IMR-90 (cell line): ENCODE results near the gene PXT1. TPM values are rescaled to one million over a fixed set of nuclear protein-coding genes. Genes with fewer than 3 reads are reported as not detected.

Experiments used
- ATAC-seq: fragments of 200-7000 bp; cut with Tn5 transposase; 2 replicates; pipeline ENCODE4 v1.9.1; 2020; ENCODE audit warnings: low read depth, mild to moderate bottlenecking, moderate library complexity
- BruUV-seq: library from RNA; stranded (reverse); fragments of 400-500 nt; replicated peaks from 2 replicates; lab custom pipeline; 2021; lab: Mats Ljungman, UMichigan
- CTCF ChIA-PET: fragments of 300-600 bp; formaldehyde crosslinking; extraction: SDS; loops from one replicate; lab custom pipeline; 2021; ENCODE audit warnings: antibody characterized with exemption; lab: Yijun Ruan, JAX
- POLR2A ChIA-PET: fragments of 300-600 bp; sonication (Branson Sonifier 250); formaldehyde crosslinking; loops from one replicate; lab custom pipeline; 2022; ENCODE audit warnings: antibody characterized with exemption; ENCODE audit not compliant: unreplicated experiment; lab: Charles Lee
- DNase-seq: peaks from one replicate; pipeline ENCODE4 v3.0.0; 2013
- H2AFZ ChIP-seq: replicated peaks from 2 replicates; pipeline ENCODE3; 2013; ENCODE audit warnings: low read length, mild to moderate bottlenecking; ENCODE audit not compliant: poor library complexity
- H2AK5ac ChIP-seq: 2 replicates; pipeline ENCODE4 v1.6.1; 2013; ENCODE audit warnings: low read depth, low read length, inconsistent platforms
- H2AK9ac ChIP-seq: replicated peaks from 2 replicates; pipeline ENCODE3; 2013; ENCODE audit warnings: mild to moderate bottlenecking, low read depth, low read length, moderate library complexity; ENCODE audit not compliant: poor library complexity
- H2BK120ac ChIP-seq: 2 replicates; pipeline ENCODE4 v1.6.1; 2013; ENCODE audit warnings: low read depth, low read length, inconsistent platforms
- H2BK15ac ChIP-seq: 3 replicates; pipeline ENCODE4 v1.6.1; 2013; ENCODE audit warnings: low read depth, low read length, inconsistent platforms
- H2BK20ac ChIP-seq: 2 replicates; pipeline ENCODE4 v1.6.1; 2013; ENCODE audit warnings: low read depth, mild to moderate bottlenecking, inconsistent platforms, low read length, moderate library complexity
- H2BK5ac ChIP-seq: 2 replicates; pipeline ENCODE4 v1.6.1; 2013; ENCODE audit warnings: mild to moderate bottlenecking, low read depth, low read length, inconsistent platforms; ENCODE audit not compliant: poor library complexity, severe bottlenecking
- H3K14ac ChIP-seq: replicated peaks from 2 replicates; pipeline ENCODE4 v1.6.1; 2013; ENCODE audit warnings: low read depth, low read length, inconsistent platforms
- H3K18ac ChIP-seq: 2 replicates; pipeline ENCODE4 v1.6.1; 2013; ENCODE audit warnings: low read depth, low read length, control low read depth
- H3K23ac ChIP-seq: 2 replicates; pipeline ENCODE4 v1.6.1; 2013; ENCODE audit warnings: low read depth, low read length, inconsistent platforms
- H3K27ac ChIP-seq: 2 replicates; pipeline ENCODE4 v1.5.1; 2013; ENCODE audit warnings: mild to moderate bottlenecking, control low read depth, low read length; ENCODE audit not compliant: insufficient read depth
- H3K27me3 ChIP-seq: 2 replicates; pipeline ENCODE4 v1.6.1; 2013; ENCODE audit warnings: low read length; ENCODE audit not compliant: control insufficient read depth, insufficient read depth
- H3K36me3 ChIP-seq: 2 replicates; pipeline ENCODE4 v1.6.1; 2013; ENCODE audit warnings: low read length, mixed read lengths; ENCODE audit not compliant: control insufficient read depth, insufficient read depth
- H3K4ac ChIP-seq: 2 replicates; pipeline ENCODE4 v1.6.1; 2013; ENCODE audit warnings: low read depth, low read length, inconsistent platforms
- H3K4me1 ChIP-seq: 2 replicates; pipeline ENCODE4 v1.6.1; 2013; ENCODE audit warnings: low read length, mixed read lengths; ENCODE audit not compliant: control insufficient read depth, insufficient read depth
- H3K4me2 ChIP-seq: 2 replicates; pipeline ENCODE4 v1.6.1; 2013; ENCODE audit warnings: low read depth, mild to moderate bottlenecking, control low read depth, low read length, moderate library complexity
- H3K4me3 ChIP-seq: 2 replicates; pipeline ENCODE4 v1.5.1; 2013; ENCODE audit warnings: low read depth, mild to moderate bottlenecking, control low read depth, low read length, moderate library complexity; ENCODE audit not compliant: insufficient read depth
- H3K56ac ChIP-seq: 2 replicates; pipeline ENCODE4 v1.6.1; 2013; ENCODE audit warnings: low read length, inconsistent platforms; ENCODE audit not compliant: insufficient read depth; ENCODE audit errors: extremely low read depth
- H3K79me1 ChIP-seq, 2 experiments: 2 replicates each; pipeline ENCODE4 v1.6.1; 2013; ENCODE audit warnings: low read length in 2 of 2, inconsistent platforms in 1 of 2, low read depth in 1 of 2
- H3K9ac ChIP-seq: 2 replicates; pipeline ENCODE4 v1.6.1; 2013; ENCODE audit warnings: low read depth, low read length, control low read depth
- H3K9me1 ChIP-seq: 2 replicates; pipeline ENCODE4 v1.6.1; 2013; ENCODE audit warnings: low read length, inconsistent platforms; ENCODE audit not compliant: insufficient read depth
- H3K9me3 ChIP-seq: 2 replicates; pipeline ENCODE4 v1.6.1; 2013; ENCODE audit warnings: low read length; ENCODE audit not compliant: control insufficient read depth, insufficient read depth
- H4K20me1 ChIP-seq: 2 replicates; pipeline ENCODE4 v1.6.1; 2013; ENCODE audit warnings: low read length, inconsistent platforms; ENCODE audit not compliant: insufficient read depth
- H4K5ac ChIP-seq: 2 replicates; pipeline ENCODE4 v1.6.1; 2013; ENCODE audit warnings: mild to moderate bottlenecking, low read depth, low read length, control low read depth
- H4K8ac ChIP-seq, 2 experiments: 2 replicates each; pipeline ENCODE4 v1.6.1; 2013; ENCODE audit warnings: low read depth in 2 of 2, low read length in 2 of 2, control low read depth in 1 of 2, inconsistent platforms in 1 of 2
- H4K91ac ChIP-seq: 2 replicates; pipeline ENCODE4 v1.6.1; 2013; ENCODE audit warnings: low read depth, low read length, inconsistent platforms; ENCODE audit not compliant: insufficient read depth
- CEBPB ChIP-seq: IDR thresholded peaks from 2 replicates; pipeline ENCODE4 v1.6.1; 2012; ENCODE audit warnings: low read depth, low read length, improper control_type of control experiment
- CTCF ChIP-seq: conservative IDR thresholded peaks from 2 replicates; pipeline ENCODE4 v1.5.1; 2012; ENCODE audit warnings: mild to moderate bottlenecking, low read depth, low read length, improper control_type of control experiment
- ELK1 ChIP-seq: fragments of 150-350 bp; IDR thresholded peaks from 2 replicates; pipeline ENCODE4 v1.6.1; 2016; ENCODE audit warnings: low read depth, mild to moderate bottlenecking, low read length, moderate library complexity, borderline replicate concordance
- FOS ChIP-seq: fragments of 150-350 bp; IDR thresholded peaks from 2 replicates; pipeline ENCODE4 v1.6.1; 2016; ENCODE audit warnings: low read depth, low read length
- NFE2L2 ChIP-seq: fragments of 150-350 bp; IDR thresholded peaks from 2 replicates; pipeline ENCODE4 v1.6.1; 2016; ENCODE audit warnings: low read depth, mild to moderate bottlenecking, low read length
- RFX5 ChIP-seq: IDR thresholded peaks from 2 replicates; pipeline ENCODE4 v1.8.0; 2012; ENCODE audit warnings: low read depth, mild to moderate bottlenecking, low read length, moderate library complexity
- SMC3 ChIP-seq: fragments of 150-350 bp; IDR thresholded peaks from 2 replicates; pipeline ENCODE4 v1.6.1; 2016; ENCODE audit warnings: low read depth, mild to moderate bottlenecking, antibody characterized with exemption, low read length, moderate library complexity
- WGBS, 2 experiments: methylation state at CpG; one replicate each; pipeline versions ENCODE4 v1.1.5 to v1.1.7; 2013; ENCODE audit warnings: missing lambda C conversion rate in 2 of 2; ENCODE audit not compliant: insufficient read length in 1 of 2; ENCODE audit errors: extremely low coverage in 2 of 2; 5-methylcytosine and 5-hydroxymethylcytosine counted together
- dilution Hi-C: fragments of 300-500 bp; cut with HindIII; formaldehyde crosslinking; loops from one replicate; pipeline ENCODE4 v1.14.3; 2018; ENCODE audit warnings: low sequenced_read_pairs; ENCODE audit not compliant: unreplicated experiment
- in situ Hi-C: fragments of 300-500 bp; cut with MboI; formaldehyde crosslinking; loops from 3 replicates; pipeline ENCODE4 v1.14.3; 2019; ENCODE audit warnings: low sequenced_read_pairs, inconsistent platforms, mixed read lengths
- intact Hi-C: fragments of 100-400 bp; cut with micrococcal nuclease; formaldehyde crosslinking; loops from 2 replicates; pipeline ENCODE4 v1.10.0; 2022
- polyA plus RNA-seq, 3 experiments: library from polyadenylated mRNA; depleted of rRNA; stranded (reverse); fragments of >200 nt; gene quantifications; 2 replicates each; pipeline ENCODE4 v1.2.3, GENCODE V29; 2012; ENCODE audit warnings: low replicate concordance in 1 of 3
- total RNA-seq: library from RNA; depleted of rRNA; stranded (reverse); fragments of >200 nt; gene quantifications from 2 replicates; pipeline ENCODE4 v1.2.3, GENCODE V29; 2012
- TF ChIP-seq, protein P1 (sequence below): fragments of 150-350 bp; IDR thresholded peaks from 2 replicates; pipeline ENCODE4 v1.6.1; 2017; ENCODE audit warnings: mild to moderate bottlenecking, antibody characterized with exemption, low read length, low read depth

Gene PXT1
- total and polyA plus RNA-seq, 2 of the 4 experiments (the other 2 are of a cell fraction) = not detected

DNA sequence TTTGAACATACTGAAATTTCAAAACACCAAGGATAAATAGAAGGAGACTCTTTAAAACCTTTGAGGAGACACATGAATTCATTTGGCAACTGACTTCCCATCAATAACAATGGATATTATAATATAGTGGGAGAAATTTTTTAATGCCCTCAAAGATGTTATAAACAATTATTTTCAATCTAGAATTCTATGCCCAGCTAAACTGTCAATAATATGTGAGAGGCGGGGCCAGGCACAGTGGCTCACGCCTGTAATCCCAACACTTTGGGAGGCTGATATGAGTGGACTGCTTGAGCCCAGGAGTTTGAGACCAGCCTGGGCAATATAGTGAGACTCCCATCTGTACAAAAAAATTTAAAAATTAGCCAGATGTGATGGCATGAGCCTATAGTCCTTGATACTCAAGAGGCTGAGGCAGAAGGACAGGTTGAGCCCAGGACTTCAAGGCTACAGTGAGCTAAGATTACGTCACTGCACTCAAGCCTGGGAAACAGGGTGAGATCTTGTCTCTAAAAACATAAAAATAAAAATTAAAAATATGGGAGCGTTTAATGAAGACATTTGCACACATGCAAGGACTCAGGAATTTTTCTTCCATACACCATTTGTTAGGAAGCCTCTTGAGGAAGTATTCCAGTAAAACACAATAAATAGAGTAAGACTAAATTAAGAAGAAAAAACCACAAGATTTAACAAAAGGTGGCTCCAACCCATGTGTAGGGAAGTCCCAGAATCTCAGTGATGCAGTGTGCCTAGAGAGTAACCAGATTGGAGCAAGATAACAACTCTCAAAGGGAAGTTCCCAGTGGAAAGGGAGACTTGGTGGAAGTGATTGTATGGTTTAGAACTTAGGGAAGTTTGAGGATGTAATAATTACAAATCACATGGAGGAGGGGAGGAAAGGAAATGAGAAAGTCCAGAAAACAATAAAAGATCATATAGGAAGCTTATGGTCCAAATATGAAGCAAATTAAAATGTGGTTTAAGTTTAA lies 28.9 kb downstream of the PXT1 start:
- ATAC-seq = no peak
- H3K4me3 ChIP-seq = no peak overlapping the region
- H3K27me3 ChIP-seq = peaks cover 7% of the 10 kb centered on the region
- no peaks in the 10 kb centered on the region for H3K36me3 ChIP-seq
- in situ Hi-C loops (no loop called here), dilution Hi-C loops (no loop called here), intact Hi-C loops (no loop called here)
- H4K20me1 ChIP-seq = no peaks in the 10 kb centered on the region
- H2BK120ac ChIP-seq = no peak overlapping the region
- no peak overlapping the region for H3K9ac ChIP-seq
- H3K4me1 ChIP-seq = no peaks in the 10 kb centered on the region
- no peak overlapping the region for H4K5ac ChIP-seq
- H3K27ac ChIP-seq = no peak overlapping the region
- H3K23ac ChIP-seq = no peak overlapping the region
- no peak overlapping the region for H2AFZ ChIP-seq
- no peak overlapping the region for H3K4ac ChIP-seq
- no peak overlapping the region for H2AK5ac ChIP-seq
- H3K4me2 ChIP-seq = no peak overlapping the region
- H3K9me1 ChIP-seq = 0 out of 2 replicates have a peak, but pooled peaks cover 3% of the 10 kb centered on the region
- H2BK5ac ChIP-seq = no peak overlapping the region
- no peak overlapping the region for H3K14ac ChIP-seq
- WGBS, 2 experiments = no CpG with 5 or more reads among the region's 4 CpGs
- H3K56ac ChIP-seq = no peak overlapping the region
- H3K18ac ChIP-seq = no peak overlapping the region
- POLR2A ChIA-PET = no interaction called here
- no peaks in the 10 kb centered on the region for H3K9me3 ChIP-seq
- no peak overlapping the region for H2BK15ac ChIP-seq
- CTCF ChIA-PET = no interaction called here
- BruUV-seq = no TSS peak
- H4K91ac ChIP-seq = no peak overlapping the region
- TF ChIP-seq NFE2L2 (no peak), RFX5 (no peak), SMC3 (no peak), FOS (no peak), ELK1 (no peak), CEBPB (no peak), CTCF (no peak)
- TF ChIP-seq, protein P1, sequence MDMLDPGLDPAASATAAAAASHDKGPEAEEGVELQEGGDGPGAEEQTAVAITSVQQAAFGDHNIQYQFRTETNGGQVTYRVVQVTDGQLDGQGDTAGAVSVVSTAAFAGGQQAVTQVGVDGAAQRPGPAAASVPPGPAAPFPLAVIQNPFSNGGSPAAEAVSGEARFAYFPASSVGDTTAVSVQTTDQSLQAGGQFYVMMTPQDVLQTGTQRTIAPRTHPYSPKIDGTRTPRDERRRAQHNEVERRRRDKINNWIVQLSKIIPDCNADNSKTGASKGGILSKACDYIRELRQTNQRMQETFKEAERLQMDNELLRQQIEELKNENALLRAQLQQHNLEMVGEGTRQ = no peak
- no peaks in the 10 kb centered on the region for H3K79me1 ChIP-seq
- no peak overlapping the region for H2AK9ac ChIP-seq
- no peak overlapping the region for H2BK20ac ChIP-seq
- no peak for DNase-seq
- H4K8ac ChIP-seq = no peak overlapping the region
